ENCODE data around the gene MAP3K5.

- TF ChIP-seq, protein P1, sequence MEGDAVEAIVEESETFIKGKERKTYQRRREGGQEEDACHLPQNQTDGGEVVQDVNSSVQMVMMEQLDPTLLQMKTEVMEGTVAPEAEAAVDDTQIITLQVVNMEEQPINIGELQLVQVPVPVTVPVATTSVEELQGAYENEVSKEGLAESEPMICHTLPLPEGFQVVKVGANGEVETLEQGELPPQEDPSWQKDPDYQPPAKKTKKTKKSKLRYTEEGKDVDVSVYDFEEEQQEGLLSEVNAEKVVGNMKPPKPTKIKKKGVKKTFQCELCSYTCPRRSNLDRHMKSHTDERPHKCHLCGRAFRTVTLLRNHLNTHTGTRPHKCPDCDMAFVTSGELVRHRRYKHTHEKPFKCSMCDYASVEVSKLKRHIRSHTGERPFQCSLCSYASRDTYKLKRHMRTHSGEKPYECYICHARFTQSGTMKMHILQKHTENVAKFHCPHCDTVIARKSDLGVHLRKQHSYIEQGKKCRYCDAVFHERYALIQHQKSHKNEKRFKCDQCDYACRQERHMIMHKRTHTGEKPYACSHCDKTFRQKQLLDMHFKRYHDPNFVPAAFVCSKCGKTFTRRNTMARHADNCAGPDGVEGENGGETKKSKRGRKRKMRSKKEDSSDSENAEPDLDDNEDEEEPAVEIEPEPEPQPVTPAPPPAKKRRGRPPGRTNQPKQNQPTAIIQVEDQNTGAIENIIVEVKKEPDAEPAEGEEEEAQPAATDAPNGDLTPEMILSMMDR (conservative IDR thresholded peaks at IDR 0.05 in 1 of 2, IDR thresholded peaks at IDR 0.05 in 1 of 2; ENCODE audit: low read depth in 1 of 2, low read length in 2 of 2) = no peak
- no peak for TF ChIP-seq EZH2 (IDR thresholded peaks at IDR 0.05; ENCODE audit: low read length, missing control alignments)
These were observed 245.9 kb downstream of the MAP3K5 start for GRCh38 chr6:136546331-136546730.
